Thoracic aorta (tissue), 2 donors: ENCODE data around the gene CNOT9. TPM values are rescaled to one million over a fixed set of nuclear protein-coding genes. Genes with fewer than 3 reads are reported as not detected.

Source experiments
- ATAC-seq: fragments of 150-250 bp; one replicate; pipeline ENCODE4 v1.8.0; 2017; ENCODE audit warnings: low read depth; ENCODE audit not compliant: insufficient number of reproducible peaks, low FRiP score
- DNase-seq: peaks from one replicate; pipeline ENCODE4 v3.0.0-alpha.2; 2020; ENCODE audit warnings: low spot score
- H3K27ac ChIP-seq, 2 donors: fragments of 200-600 bp; sonication (generic); 1 replicate in 1 of 2; 2 replicates in 1 of 2; pipeline ENCODE4 v1.5.1; 2016; ENCODE audit warnings: mild to moderate bottlenecking in 2 of 2, moderate library complexity in 2 of 2
- H3K27me3 ChIP-seq: fragments of 200-600 bp; sonication (generic); replicated peaks from 2 replicates; pipeline ENCODE4 v1.6.0; 2016; ENCODE audit warnings: mild to moderate bottlenecking; ENCODE audit not compliant: insufficient read depth
- H3K36me3 ChIP-seq: fragments of 200-600 bp; sonication (generic); one replicate; pipeline ENCODE4 v1.5.1; 2016
- H3K4me1 ChIP-seq, 2 donors: fragments of 200-600 bp; sonication (generic); 1 replicate in 1 of 2; 2 replicates in 1 of 2; pipeline versions ENCODE4 v1.5.1 to v1.6.0; 2016; ENCODE audit warnings: low read depth in 2 of 2, mild to moderate bottlenecking in 1 of 2; ENCODE audit not compliant: control insufficient read depth in 1 of 2
- H3K4me3 ChIP-seq: fragments of 200-600 bp; sonication (generic); 2 replicates; pipeline ENCODE4 v1.5.1; 2016; ENCODE audit warnings: mild to moderate bottlenecking
- H3K9me3 ChIP-seq: fragments of 200-600 bp; sonication (generic); 2 replicates; pipeline ENCODE4 v1.5.1; 2016
- CTCF ChIP-seq: fragments of 200-600 bp; sonication (generic); IDR thresholded peaks from one replicate; pipeline ENCODE4 v1.5.1; 2019; ENCODE audit warnings: antibody characterized with exemption
- total RNA-seq, 2 donors: library from RNA; depleted of rRNA; stranded (reverse); fragments of >200 nt; gene quantifications; one replicate each; pipeline versions ENCODE4 v1.1.0 to v1.2.3, GENCODE V29; 2016

The CNOT9 gene
- total RNA-seq, 2 donors from 2014 or later = 33.7 to 59.5 TPM

- H3K9me3 ChIP-seq = no peaks in the 10 kb centered on the region
- ATAC-seq (no peak), DNase-seq (no peak)
- H3K4me3 ChIP-seq = no peak overlapping the region
- no peaks in the 10 kb centered on the region for H3K4me1 ChIP-seq
- no peak for TF ChIP-seq CTCF
- no peaks in the 10 kb centered on the region for H3K36me3 ChIP-seq
- H3K27ac ChIP-seq = no peak overlapping the region
- no peaks in the 10 kb centered on the region for H3K27me3 ChIP-seq
Measured at GRCh38 chr2:218622606-218623365, 54.1 kb downstream of the CNOT9 start.

GRCh38 chr2:218623366-218623705 lies 54.7 kb downstream of the CNOT9 start:
- no peaks in the 10 kb centered on the region for H3K4me1 ChIP-seq
- no peaks in the 10 kb centered on the region for H3K36me3 ChIP-seq
- H3K27ac ChIP-seq = no peak overlapping the region
- H3K27me3 ChIP-seq = no peaks in the 10 kb centered on the region
- no peak for DNase-seq
- H3K4me3 ChIP-seq = no peak overlapping the region
- no peaks in the 10 kb centered on the region for H3K9me3 ChIP-seq
- TF ChIP-seq CTCF = no peak
- no peak for ATAC-seq

- Histone ChIP-seq H3K27ac (no peak overlapping the region), H3K9me3 (no peaks in the 10 kb centered on the region), H3K4me3 (no peak overlapping the region), H3K36me3 (no peaks in the 10 kb centered on the region), H3K4me1 (no peaks in the 10 kb centered on the region), H3K27me3 (no peaks in the 10 kb centered on the region)
- TF ChIP-seq CTCF = no peak
- ATAC-seq (no peak), DNase-seq (no peak)
Measured at GRCh38 chr2:218626369-218626768, 57.7 kb downstream of the CNOT9 start.

GRCh38 chr2:218627939-218628338 lies 59.3 kb downstream of the CNOT9 start:
- Histone ChIP-seq H3K27me3 (no peaks in the 10 kb centered on the region), H3K4me1 (no peaks in the 10 kb centered on the region), H3K27ac (no peak overlapping the region), H3K4me3 (no peak overlapping the region), H3K36me3 (no peaks in the 10 kb centered on the region), H3K9me3 (no peaks in the 10 kb centered on the region)
- TF ChIP-seq CTCF = no peak
- no peak for ATAC-seq
- no peak for DNase-seq

GRCh38 chr2:218631837-218632236 lies 63.2 kb downstream of the CNOT9 start:
- no peak for TF ChIP-seq CTCF
- H3K4me3 ChIP-seq = no peak overlapping the region
- DNase-seq = no peak
- ATAC-seq = no peak
- no peaks in the 10 kb centered on the region for H3K9me3 ChIP-seq
- no peaks in the 10 kb centered on the region for H3K4me1 ChIP-seq
- no peak overlapping the region for H3K27ac ChIP-seq
- H3K27me3 ChIP-seq = no peaks in the 10 kb centered on the region
- H3K36me3 ChIP-seq = peaks cover 24% of the 10 kb centered on the region
